Esophagus squamous epithelium (tissue), 5 donors: ENCODE data around the gene ZFYVE26. TPM values are rescaled to one million over a fixed set of nuclear protein-coding genes. Genes with fewer than 3 reads are reported as not detected.

Experiments
- DNase-seq: peaks from one replicate; lab custom pipeline; 2025; lab: John Stamatoyannopoulos, UW
- H3K27ac ChIP-seq, 4 donors: fragments of 200-600 bp; sonication (generic); one replicate each; pipeline ENCODE4 v1.5.1; 2016 to 2019; ENCODE audit warnings: mild to moderate bottlenecking in 1 of 4
- H3K27me3 ChIP-seq, 4 donors: fragments of 200-600 bp; sonication (generic); 1 replicate in 3 of 4; 2 replicates in 1 of 4; pipeline versions ENCODE4 v1.5.1 to v1.6.0; 2017 to 2021; ENCODE audit warnings: antibody characterized with exemption in 1 of 4
- H3K36me3 ChIP-seq, 3 donors: fragments of 200-600 bp; sonication (generic); one replicate each; pipeline ENCODE4 v1.5.1; 2016 to 2019
- H3K4me1 ChIP-seq, 3 donors: fragments of 200-600 bp; sonication (generic); one replicate each; pipeline ENCODE4 v1.5.1; 2017 to 2019
- H3K4me3 ChIP-seq, 4 donors: fragments of 200-600 bp; sonication (generic); 1 replicate in 3 of 4; 2 replicates in 1 of 4; pipeline ENCODE4 v1.5.1; 2016 to 2019; ENCODE audit warnings: mild to moderate bottlenecking in 2 of 4, moderate library complexity in 1 of 4
- H3K9me3 ChIP-seq, 3 donors: fragments of 200-600 bp; sonication (generic); one replicate each; pipeline ENCODE4 v1.5.1; 2016 to 2019
- CTCF ChIP-seq, 6 experiments: fragments of 450-650 bp in 4 of 6; fragments of 200-600 bp in 2 of 6; sonication (generic) in 2 of 6; IDR thresholded peaks; one replicate each; pipeline ENCODE4 v1.5.1; 2016 to 2019; ENCODE audit warnings: antibody characterized with exemption in 6 of 6, mild to moderate bottlenecking in 4 of 6, moderate library complexity in 4 of 6
- POLR2A ChIP-seq, 4 donors: fragments of 450-650 bp; IDR thresholded peaks; one replicate each; pipeline ENCODE4 v1.6.1; 2017; ENCODE audit warnings: antibody characterized with exemption in 4 of 4, mild to moderate bottlenecking in 4 of 4, moderate library complexity in 3 of 4
- WGBS, 2 donors: methylation state at CpG; one replicate each; pipeline ENCODE4 v1.1.5; 2018; 5-methylcytosine and 5-hydroxymethylcytosine counted together
- intact Hi-C: fragments of 100-400 bp; cut with DNase I; formaldehyde crosslinking; loops from one replicate; pipeline ENCODE4 v1.15.0; 2022
- total RNA-seq, 4 donors: library from RNA; depleted of rRNA; stranded (reverse); fragments of >200 nt; gene quantifications; one replicate each; pipeline ENCODE4 v1.1.0, GENCODE V29; 2016
- donor health status: DM: yes; HTN: yes; CAD: no.

ZFYVE26 gene
- total RNA-seq, 4 donors from 2014 or later: 11.8 to 22.3 (median 16.6) TPM

GRCh38 chr14:67815573-67816225, 691 bp downstream of the ZFYVE26 start:
- Histone ChIP-seq H3K4me1 (peaks cover 5 to 47% (median 21%) of the 10 kb centered on the region in 3 donors), H3K4me3 (peak overlapping the region; percentile 73 to 86 (median 78)), H3K27me3 (no peaks in the 10 kb centered on the region), H3K36me3 (peaks cover 0 to 36% (median 3%) of the 10 kb centered on the region in 3 donors), H3K9me3 (no peaks in the 10 kb centered on the region), H3K27ac (peak overlapping the region; percentile 13 to 93 (median 84))
- WGBS, 2 donors: 5 to 11% methylated on average over 14 of the region's 14 CpGs
- intact Hi-C loops: no loop called here
- no peak for DNase-seq
- TF ChIP-seq POLR2A (IDR thresholded peaks at IDR 0.05) (no peak), CTCF (IDR thresholded peaks at IDR 0.05) (no peak)

- Histone ChIP-seq H3K4me1 (peaks cover 5 to 39% (median 16%) of the 10 kb centered on the region in 3 donors), H3K4me3 (peak overlapping the region in 1 of 4 donors; percentile 78), H3K9me3 (no peaks in the 10 kb centered on the region), H3K36me3 (peaks cover 0 to 45% (median 3%) of the 10 kb centered on the region in 3 donors), H3K27ac (no peak overlapping the region), H3K27me3 (no peaks in the 10 kb centered on the region)
- DNase-seq: no peak
- no peak for TF ChIP-seq CTCF (IDR thresholded peaks at IDR 0.05)
- no peak for TF ChIP-seq POLR2A (IDR thresholded peaks at IDR 0.05)
- 50 to 63% methylated on average over 2 of the region's 2 CpGs for WGBS, 2 donors
- intact Hi-C loops: no loop called here
These were observed 1.6 kb downstream of the ZFYVE26 start for GRCh38 chr14:67814821-67815220.

- TF ChIP-seq POLR2A (IDR thresholded peaks at IDR 0.05) (no peak), CTCF (IDR thresholded peaks at IDR 0.05) (no peak)
- peaks cover 11 to 100% (median 33%) of the 10 kb centered on the region in 3 donors for H3K36me3 ChIP-seq
- 58 to 66% methylated on average over 3 of the region's 3 CpGs for WGBS, 2 donors
These were observed 10.1 kb downstream of the ZFYVE26 start for GRCh38 chr14:67806246-67806645.

GRCh38 chr14:67800743-67801142, 15.6 kb downstream of the ZFYVE26 start:
- peaks cover 20 to 100% (median 37%) of the 10 kb centered on the region in 3 donors for H3K36me3 ChIP-seq
- no peak for TF ChIP-seq CTCF (IDR thresholded peaks at IDR 0.05)
- TF ChIP-seq POLR2A (IDR thresholded peaks at IDR 0.05): no peak
- no peak overlapping the region for H3K4me3 ChIP-seq
- H3K27me3 ChIP-seq: no peaks in the 10 kb centered on the region
- no peak for DNase-seq
- no peaks in the 10 kb centered on the region for H3K4me1 ChIP-seq
- WGBS, 2 donors: 96 to 97% methylated on average over 4 of the region's 4 CpGs
- H3K27ac ChIP-seq: no peak overlapping the region
- intact Hi-C loops: no loop called here
- H3K9me3 ChIP-seq: no peaks in the 10 kb centered on the region

More at GRCh38 chr14:67806246-67806645, 10.1 kb downstream of the ZFYVE26 start:
- Histone ChIP-seq H3K27ac (no peak overlapping the region), H3K4me1 (no peaks in the 10 kb centered on the region), H3K4me3 (no peak overlapping the region), H3K27me3 (no peaks in the 10 kb centered on the region), H3K9me3 (no peaks in the 10 kb centered on the region)
- intact Hi-C loops: no loop called here
- no peak for DNase-seq

- WGBS, 2 donors: 79 to 82% methylated on average over 14 of the region's 20 CpGs
- TF ChIP-seq CTCF (IDR thresholded peaks at IDR 0.05): no peak
- TF ChIP-seq POLR2A (IDR thresholded peaks at IDR 0.05): no peak
- Histone ChIP-seq H3K27me3 (no peaks in the 10 kb centered on the region), H3K4me3 (no peak overlapping the region), H3K4me1 (no peaks in the 10 kb centered on the region), H3K9me3 (no peaks in the 10 kb centered on the region), H3K27ac (no peak overlapping the region), H3K36me3 (peaks cover 20 to 100% (median 35%) of the 10 kb centered on the region in 3 donors)
- no peak for DNase-seq
- intact Hi-C loops: no loop called here
These were observed 17.7 kb downstream of the ZFYVE26 start for GRCh38 chr14:67798731-67799130.
